Panc1 (cell line): Measurements from ENCODE around the gene CD177. TPM values are rescaled to one million over a fixed set of nuclear protein-coding genes. Genes with fewer than 3 reads are reported as not detected.

Source experiments
- ATAC-seq: fragments of 200-7000 bp; cut with Tn5 transposase; 2 replicates; pipeline ENCODE4 v1.9.1; 2020; ENCODE audit warnings: mild to moderate bottlenecking, moderate library complexity
- BruUV-seq: library from RNA; stranded (reverse); fragments of 400-500 nt; replicated peaks from 2 replicates; lab custom pipeline; 2021; lab: Mats Ljungman, UMichigan
- CTCF ChIA-PET: fragments of 300-600 bp; sonication (Branson Sonifier 250); formaldehyde crosslinking; loops from one replicate; lab custom pipeline; 2022; ENCODE audit warnings: antibody characterized with exemption; lab: Charles Lee
- POLR2A ChIA-PET: fragments of 300-600 bp; sonication (Branson Sonifier 250); formaldehyde crosslinking; loops from one replicate; lab custom pipeline; 2022; ENCODE audit warnings: antibody characterized with exemption; lab: Charles Lee
- DNase-seq: peaks from one replicate; pipeline ENCODE4 v3.0.0-alpha.2; 2010; ENCODE audit warnings: low read depth, low spot score
- H3K27ac ChIP-seq: 2 replicates; pipeline ENCODE4 v1.5.1; 2011; ENCODE audit warnings: mild to moderate bottlenecking, low read length, inconsistent platforms
- H3K27me3 ChIP-seq: fragments of 200-500 bp; sonication (Bioruptor generic); 2 replicates; pipeline ENCODE4 v1.6.0; 2014; ENCODE audit warnings: low read length, inconsistent platforms; ENCODE audit not compliant: control insufficient read depth, insufficient read depth
- H3K36me3 ChIP-seq: fragments of 200-500 bp; sonication (Bioruptor generic); 2 replicates; pipeline ENCODE4 v1.5.1; 2014; ENCODE audit warnings: inconsistent platforms, mild to moderate bottlenecking, low read length, moderate library complexity; ENCODE audit not compliant: control insufficient read depth, insufficient read depth
- H3K4me1 ChIP-seq: 2 replicates; pipeline ENCODE4 v1.5.1; 2011; ENCODE audit warnings: inconsistent platforms, mild to moderate bottlenecking, low read length, moderate library complexity; ENCODE audit not compliant: control insufficient read depth, insufficient read depth
- H3K4me3 ChIP-seq, 2 experiments: 2 replicates each; pipeline ENCODE4 v1.5.1; 2011 to 2012; ENCODE audit warnings: low read depth in 2 of 2, low read length in 2 of 2, mild to moderate bottlenecking in 2 of 2, inconsistent platforms in 1 of 2, moderate library complexity in 1 of 2
- H3K9me3 ChIP-seq: fragments of 200-500 bp; sonication (Bioruptor generic); 2 replicates; pipeline ENCODE4 v1.5.1; 2014; ENCODE audit warnings: low read depth, mild to moderate bottlenecking, inconsistent platforms, low read length, moderate library complexity; ENCODE audit not compliant: control insufficient read depth, insufficient read depth
- CTCF ChIP-seq: fragments of 450-650 bp; IDR thresholded peaks from 2 replicates; pipeline ENCODE4 v1.5.1; 2017; ENCODE audit warnings: mild to moderate bottlenecking
- POLR2AphosphoS5 ChIP-seq: IDR thresholded peaks from 2 replicates; pipeline ENCODE4 v1.6.1; 2012; ENCODE audit warnings: mild to moderate bottlenecking, low read depth, low read length, moderate library complexity
- REST ChIP-seq, 2 experiments: IDR thresholded peaks; 2 replicates each; pipeline ENCODE4 v1.6.1; 2011 to 2012; ENCODE audit warnings: low read depth in 2 of 2, control low read depth in 1 of 2, low read length in 1 of 2, mild to moderate bottlenecking in 1 of 2, moderate library complexity in 1 of 2; ENCODE audit not compliant: insufficient read depth in 1 of 2
- SIN3A ChIP-seq: IDR thresholded peaks from 2 replicates; pipeline ENCODE4 v1.6.1; 2012; ENCODE audit warnings: low read depth, mild to moderate bottlenecking, low read length, moderate library complexity, borderline replicate concordance; ENCODE audit not compliant: insufficient read depth
- TCF7L2 ChIP-seq: IDR thresholded peaks from 2 replicates; pipeline ENCODE4 v1.6.1; 2011; ENCODE audit warnings: mild to moderate bottlenecking, low read depth, low read length, inconsistent platforms
- in situ Hi-C: cut with HindIII; loops from 2 replicates; pipeline ENCODE4 v1.10.0; 2016; ENCODE audit warnings: low sequenced_read_pairs, low pct_unique_long_range_greater_than_20kb
- intact Hi-C: fragments of 100-400 bp; cut with micrococcal nuclease; formaldehyde crosslinking; loops from one replicate; pipeline ENCODE4 v1.10.0; 2022; ENCODE audit not compliant: unreplicated experiment
- total RNA-seq: library from RNA; stranded (reverse); gene quantifications from one replicate; pipeline ENCODE4 v1.2.1, GENCODE V29; 2021; ENCODE audit not compliant: unreplicated experiment

The CD177 gene
- total RNA-seq, 1 experiment from 2014 or later = 0.28 TPM

- no TSS peak for BruUV-seq
- intact Hi-C loops = no loop called here
- Histone ChIP-seq H3K4me1 (no peaks in the 10 kb centered on the region), H3K4me3 (no peak overlapping the region), H3K27me3 (no peaks in the 10 kb centered on the region), H3K27ac (no peak overlapping the region), H3K36me3 (no peaks in the 10 kb centered on the region), H3K9me3 (no peaks in the 10 kb centered on the region)
- ATAC-seq = no peak
- in situ Hi-C loops = no loop called here
- no peak for TF ChIP-seq TCF7L2
- TF ChIP-seq CTCF = no peak
- no peak for TF ChIP-seq POLR2AphosphoS5
- TF ChIP-seq REST (IDR thresholded peaks at IDR 0.05; ENCODE audit: insufficient read depth in 1 of 2, low read depth in 2 of 2, low read length in 1 of 2) = no peak
- no peak for TF ChIP-seq SIN3A
- ChIA-PET CTCF (no interaction called here), POLR2A (no interaction called here)
- no peak for DNase-seq
These were observed 54.0 kb downstream of the CD177 start for GRCh38 chr19:43407416-43408005.

- H3K27ac ChIP-seq = no peak overlapping the region
- intact Hi-C loops (no loop called here), in situ Hi-C loops (no loop called here)
- ATAC-seq (no peak), DNase-seq (no peak)
- H3K4me3 ChIP-seq = no peak overlapping the region
- TF ChIP-seq POLR2AphosphoS5 (no peak), TCF7L2 (no peak), SIN3A (no peak), CTCF (no peak), REST (IDR thresholded peaks at IDR 0.05; ENCODE audit: insufficient read depth in 1 of 2, low read depth in 2 of 2, low read length in 1 of 2) (no peak)
- no TSS peak for BruUV-seq
- no peaks in the 10 kb centered on the region for H3K4me1 ChIP-seq
- H3K36me3 ChIP-seq = no peaks in the 10 kb centered on the region
- ChIA-PET CTCF (no interaction called here), POLR2A (no interaction called here)
- no peaks in the 10 kb centered on the region for H3K9me3 ChIP-seq
- H3K27me3 ChIP-seq = no peaks in the 10 kb centered on the region
These were observed 54.6 kb downstream of the CD177 start for GRCh38 chr19:43408043-43408442.
